Thoracic aorta (tissue), 2 donors: ENCODE results near the gene DROSHA. TPM values are rescaled to one million over a fixed set of nuclear protein-coding genes. Genes with fewer than 3 reads are reported as not detected.

Source experiments
- ATAC-seq: fragments of 150-250 bp; one replicate; pipeline ENCODE4 v1.8.0; 2017; ENCODE audit warnings: low read depth; ENCODE audit not compliant: insufficient number of reproducible peaks, low FRiP score
- DNase-seq: peaks from one replicate; pipeline ENCODE4 v3.0.0-alpha.2; 2020; ENCODE audit warnings: low spot score
- H3K27ac ChIP-seq, 2 donors: fragments of 200-600 bp; sonication (generic); 1 replicate in 1 of 2; 2 replicates in 1 of 2; pipeline ENCODE4 v1.5.1; 2016; ENCODE audit warnings: mild to moderate bottlenecking in 2 of 2, moderate library complexity in 2 of 2
- H3K27me3 ChIP-seq: fragments of 200-600 bp; sonication (generic); replicated peaks from 2 replicates; pipeline ENCODE4 v1.6.0; 2016; ENCODE audit warnings: mild to moderate bottlenecking; ENCODE audit not compliant: insufficient read depth
- H3K36me3 ChIP-seq: fragments of 200-600 bp; sonication (generic); one replicate; pipeline ENCODE4 v1.5.1; 2016
- H3K4me1 ChIP-seq, 2 donors: fragments of 200-600 bp; sonication (generic); 1 replicate in 1 of 2; 2 replicates in 1 of 2; pipeline versions ENCODE4 v1.5.1 to v1.6.0; 2016; ENCODE audit warnings: low read depth in 2 of 2, mild to moderate bottlenecking in 1 of 2; ENCODE audit not compliant: control insufficient read depth in 1 of 2
- H3K4me3 ChIP-seq: fragments of 200-600 bp; sonication (generic); 2 replicates; pipeline ENCODE4 v1.5.1; 2016; ENCODE audit warnings: mild to moderate bottlenecking
- H3K9me3 ChIP-seq: fragments of 200-600 bp; sonication (generic); 2 replicates; pipeline ENCODE4 v1.5.1; 2016
- total RNA-seq, 2 donors: library from RNA; depleted of rRNA; stranded (reverse); fragments of >200 nt; gene quantifications; one replicate each; pipeline versions ENCODE4 v1.1.0 to v1.2.3, GENCODE V29; 2016
- TF ChIP-seq, protein P1 (sequence below): fragments of 200-600 bp; sonication (generic); IDR thresholded peaks from one replicate; pipeline ENCODE4 v1.5.1; 2019; ENCODE audit warnings: antibody characterized with exemption

DROSHA gene
- total RNA-seq, 2 donors from 2014 or later, result 28.8 to 70.7 TPM

DNA sequence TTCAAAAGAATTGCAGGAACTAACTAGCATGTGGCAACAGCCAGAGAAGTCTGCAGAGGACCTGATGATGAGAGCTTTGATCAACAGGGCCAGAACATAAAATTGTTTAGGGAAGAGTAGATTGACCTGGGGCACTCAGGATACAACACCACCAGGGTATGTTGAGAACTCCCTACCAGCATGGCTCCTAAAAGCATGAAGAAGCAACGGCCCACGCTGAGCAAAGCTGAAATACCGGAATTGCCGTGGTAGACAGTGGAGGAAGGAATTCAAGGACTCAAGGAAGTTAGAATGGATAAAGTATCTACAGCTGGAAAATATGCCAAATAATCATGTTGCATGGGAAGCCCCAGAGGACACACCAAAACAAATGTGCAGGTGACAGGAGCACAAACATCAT, 31.6 kb downstream of the DROSHA start:
- TF ChIP-seq, protein P1, sequence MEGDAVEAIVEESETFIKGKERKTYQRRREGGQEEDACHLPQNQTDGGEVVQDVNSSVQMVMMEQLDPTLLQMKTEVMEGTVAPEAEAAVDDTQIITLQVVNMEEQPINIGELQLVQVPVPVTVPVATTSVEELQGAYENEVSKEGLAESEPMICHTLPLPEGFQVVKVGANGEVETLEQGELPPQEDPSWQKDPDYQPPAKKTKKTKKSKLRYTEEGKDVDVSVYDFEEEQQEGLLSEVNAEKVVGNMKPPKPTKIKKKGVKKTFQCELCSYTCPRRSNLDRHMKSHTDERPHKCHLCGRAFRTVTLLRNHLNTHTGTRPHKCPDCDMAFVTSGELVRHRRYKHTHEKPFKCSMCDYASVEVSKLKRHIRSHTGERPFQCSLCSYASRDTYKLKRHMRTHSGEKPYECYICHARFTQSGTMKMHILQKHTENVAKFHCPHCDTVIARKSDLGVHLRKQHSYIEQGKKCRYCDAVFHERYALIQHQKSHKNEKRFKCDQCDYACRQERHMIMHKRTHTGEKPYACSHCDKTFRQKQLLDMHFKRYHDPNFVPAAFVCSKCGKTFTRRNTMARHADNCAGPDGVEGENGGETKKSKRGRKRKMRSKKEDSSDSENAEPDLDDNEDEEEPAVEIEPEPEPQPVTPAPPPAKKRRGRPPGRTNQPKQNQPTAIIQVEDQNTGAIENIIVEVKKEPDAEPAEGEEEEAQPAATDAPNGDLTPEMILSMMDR, result no peak
- H3K27me3 ChIP-seq, result no peaks in the 10 kb centered on the region
- H3K9me3 ChIP-seq, result no peaks in the 10 kb centered on the region
- H3K36me3 ChIP-seq, result peaks cover 84% of the 10 kb centered on the region
- ATAC-seq, result no peak
- H3K4me3 ChIP-seq, result no peak overlapping the region
- H3K27ac ChIP-seq, result no peak overlapping the region
- no peak for DNase-seq
- H3K4me1 ChIP-seq, result no peaks in the 10 kb centered on the region

DNA sequence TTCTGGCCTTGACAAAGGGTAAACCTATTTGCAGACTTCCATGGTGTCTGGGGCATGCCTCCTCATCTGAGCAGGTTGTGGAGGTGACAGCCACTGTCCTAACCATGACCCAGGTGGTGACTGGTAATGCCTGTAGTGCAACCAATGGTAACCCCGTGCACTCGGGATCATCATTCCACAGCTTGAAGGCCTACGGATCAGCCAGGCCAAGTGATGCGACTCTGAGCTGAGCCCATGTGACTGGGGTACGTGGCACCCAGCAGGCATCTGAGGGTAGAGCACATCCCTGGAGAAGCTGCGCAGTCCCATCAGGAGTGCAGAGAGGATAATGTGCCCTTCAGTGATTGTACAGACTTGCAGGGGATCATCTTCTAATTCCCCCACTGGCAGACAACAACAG, 35.0 kb downstream of the DROSHA start:
- no peak for DNase-seq
- TF ChIP-seq, protein P1, result no peak
- peaks cover 65% of the 10 kb centered on the region for H3K36me3 ChIP-seq
- ATAC-seq, result no peak
- H3K9me3 ChIP-seq, result no peaks in the 10 kb centered on the region
- H3K27me3 ChIP-seq, result no peaks in the 10 kb centered on the region
- no peak overlapping the region for H3K4me3 ChIP-seq
- H3K4me1 ChIP-seq, result no peaks in the 10 kb centered on the region
- H3K27ac ChIP-seq, result no peak overlapping the region

DNA sequence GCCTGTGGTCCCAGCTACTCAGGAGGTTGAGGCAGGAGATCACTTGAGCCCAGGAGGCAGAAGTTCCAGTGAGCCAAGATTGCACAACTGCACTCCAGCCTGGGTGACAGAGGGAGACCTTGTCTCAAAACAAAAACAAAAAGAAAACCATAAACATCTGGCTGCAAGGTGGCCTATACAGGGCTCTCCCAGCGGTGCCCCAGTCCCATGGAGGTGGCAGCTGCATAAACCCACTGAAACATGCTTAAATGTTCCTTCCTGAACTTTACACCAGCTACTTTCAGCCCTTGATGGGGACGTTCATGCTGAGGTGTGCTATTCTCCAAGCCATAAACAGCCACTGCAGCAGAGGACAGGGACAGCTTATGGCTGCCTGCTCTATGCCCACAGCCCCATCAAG, 35.6 kb downstream of the DROSHA start:
- Histone ChIP-seq H3K27ac (no peak overlapping the region), H3K27me3 (no peaks in the 10 kb centered on the region), H3K4me3 (no peak overlapping the region), H3K9me3 (no peaks in the 10 kb centered on the region), H3K36me3 (peaks cover 59% of the 10 kb centered on the region), H3K4me1 (no peaks in the 10 kb centered on the region)
- no peak for ATAC-seq
- TF ChIP-seq, protein P1, result no peak
- DNase-seq, result no peak

DNA sequence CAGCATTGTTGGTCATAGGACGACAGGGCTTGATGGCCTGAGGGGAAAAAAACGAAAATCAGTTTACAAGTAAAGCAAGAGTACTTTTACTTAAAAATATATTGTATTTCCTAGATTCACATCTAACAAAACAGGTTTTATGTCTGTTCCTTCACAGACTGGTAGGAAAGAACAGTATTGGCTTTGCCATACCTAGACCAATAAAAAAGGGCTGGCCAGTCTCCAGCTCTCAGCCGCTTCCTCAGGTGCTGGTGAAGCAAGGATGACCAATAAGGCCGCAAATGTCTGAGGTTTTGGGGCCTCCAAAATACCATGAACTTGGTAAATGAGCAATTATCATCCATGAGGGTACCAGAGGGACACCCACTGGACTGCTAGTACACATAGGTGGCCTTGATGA, 36.6 kb downstream of the DROSHA start:
- TF ChIP-seq, protein P1, result no peak
- Histone ChIP-seq H3K27me3 (no peaks in the 10 kb centered on the region), H3K9me3 (no peaks in the 10 kb centered on the region), H3K36me3 (peaks cover 51% of the 10 kb centered on the region), H3K4me3 (no peak overlapping the region), H3K27ac (no peak overlapping the region), H3K4me1 (no peaks in the 10 kb centered on the region)
- no peak for DNase-seq
- no peak for ATAC-seq

DNA sequence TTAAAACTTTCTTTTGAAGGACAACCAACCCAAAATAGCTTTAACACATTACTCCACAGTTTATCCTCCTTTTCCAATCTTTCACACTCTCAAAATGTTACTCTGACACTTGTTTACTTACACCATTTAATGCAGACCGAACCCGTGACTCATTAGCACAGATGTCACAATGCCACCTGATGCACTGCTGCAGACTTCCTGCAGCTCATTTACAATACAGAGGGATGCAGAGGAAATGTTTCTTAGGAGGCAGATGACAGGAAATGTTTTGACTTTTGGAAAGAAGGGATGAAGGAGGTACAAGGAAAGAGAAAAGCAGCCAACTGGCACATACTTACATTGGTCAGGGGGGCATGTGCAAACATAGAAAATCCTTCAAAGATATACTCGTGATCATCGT, 39.0 kb downstream of the DROSHA start:
- no peaks in the 10 kb centered on the region for H3K4me1 ChIP-seq
- H3K27me3 ChIP-seq, result no peaks in the 10 kb centered on the region
- H3K36me3 ChIP-seq, result peaks cover 35% of the 10 kb centered on the region
- no peak overlapping the region for H3K27ac ChIP-seq
- DNase-seq (no peak), ATAC-seq (no peak)
- TF ChIP-seq, protein P1, result no peak
- no peaks in the 10 kb centered on the region for H3K9me3 ChIP-seq
- no peak overlapping the region for H3K4me3 ChIP-seq
